H1 (cell line): ENCODE measurements around the gene POU2F1. TPM values are rescaled to one million over a fixed set of nuclear protein-coding genes. Genes with fewer than 3 reads are reported as not detected.

ENCODE experiments used
- CTCF ChIA-PET: fragments of 300-600 bp; sonication (Branson Sonifier 250); formaldehyde crosslinking; loops from one replicate; lab custom pipeline; 2021; ENCODE audit not compliant: partially characterized antibody; lab: Charles Lee
- POLR2A ChIA-PET: fragments of 300-600 bp; sonication (Branson Sonifier 250); formaldehyde crosslinking; loops from one replicate; lab custom pipeline; 2021; ENCODE audit warnings: inconsistent platforms; ENCODE audit not compliant: partially characterized antibody; lab: Charles Lee
- DNase-seq, 2 experiments: peaks; one replicate each; pipeline versions ENCODE4 v3.0.0 to v3.0.0-alpha.2; 2010 to 2022; ENCODE audit warnings: low spot score in 2 of 2, low read depth in 1 of 2, mixed read lengths in 1 of 2
- FAIRE-seq: peaks from 2 replicates; lab custom pipeline; 2011; peaks lifted over from hg19 to GRCh38; lab: Jason Lieb, UNC
- H2AFZ ChIP-seq: 2 replicates; pipeline ENCODE4 v1.8.1; 2012; ENCODE audit warnings: low read length, inconsistent platforms
- H2AK5ac ChIP-seq: 2 replicates; pipeline ENCODE4 v1.6.1; 2013; ENCODE audit warnings: low read depth, low read length
- H2BK120ac ChIP-seq: replicated peaks from 2 replicates; pipeline ENCODE3; 2013; ENCODE audit warnings: low read depth, low read length, inconsistent platforms
- H2BK12ac ChIP-seq: 2 replicates; pipeline ENCODE4 v1.6.1; 2013; ENCODE audit warnings: low read depth, low read length
- H2BK15ac ChIP-seq: 2 replicates; pipeline ENCODE4 v1.6.1; 2013; ENCODE audit warnings: low read length
- H2BK20ac ChIP-seq: 2 replicates; pipeline ENCODE4 v1.6.1; 2013; ENCODE audit warnings: low read length
- H2BK5ac ChIP-seq: 2 replicates; pipeline ENCODE4 v1.6.1; 2013; ENCODE audit warnings: low read depth, low read length
- H3K14ac ChIP-seq: 2 replicates; pipeline ENCODE4 v1.6.1; 2013; ENCODE audit warnings: inconsistent platforms; ENCODE audit not compliant: insufficient read length
- H3K18ac ChIP-seq: 2 replicates; pipeline ENCODE4 v1.6.1; 2013; ENCODE audit warnings: low read length; ENCODE audit errors: extremely low read depth
- H3K23ac ChIP-seq: 2 replicates; pipeline ENCODE4 v1.6.1; 2013; ENCODE audit warnings: inconsistent platforms; ENCODE audit not compliant: insufficient read length
- H3K23me2 ChIP-seq: 2 replicates; pipeline ENCODE4 v1.6.1; 2013; ENCODE audit warnings: low read depth, low read length
- H3K27ac ChIP-seq: 2 replicates; pipeline ENCODE4 v1.6.1; 2011; ENCODE audit warnings: low read depth, low read length, inconsistent platforms
- H3K27me3 ChIP-seq, 4 experiments: replicated peaks in 1 of 4; 1 replicate in 1 of 4; 2 replicates in 3 of 4; pipeline versions ENCODE4 v1.6.1 to v1.8.1; 2011 to 2013; ENCODE audit warnings: low read length in 3 of 4, mild to moderate bottlenecking in 3 of 4, inconsistent platforms in 2 of 4, mixed read lengths in 2 of 4, moderate library complexity in 1 of 4; ENCODE audit not compliant: control insufficient read depth in 3 of 4, insufficient read depth in 3 of 4; ENCODE audit errors: extremely low read depth in 1 of 4
- H3K36me3 ChIP-seq, 4 experiments: 2 replicates each; pipeline versions ENCODE4 v1.6.1 to v1.8.1; 2011 to 2013; ENCODE audit warnings: mild to moderate bottlenecking in 4 of 4, low read length in 3 of 4, moderate library complexity in 2 of 4, control low read depth in 1 of 4, inconsistent platforms in 1 of 4; ENCODE audit not compliant: insufficient read depth in 4 of 4, control insufficient read depth in 2 of 4
- H3K4ac ChIP-seq: replicated peaks from 2 replicates; pipeline ENCODE3; 2013; ENCODE audit warnings: low read length, low read depth, mixed read lengths, inconsistent platforms; ENCODE audit not compliant: insufficient read length
- H3K4me1 ChIP-seq, 4 experiments: replicated peaks in 1 of 4; 1 replicate in 1 of 4; 2 replicates in 3 of 4; pipeline versions ENCODE4 v1.6.1 to v1.8.1; 2011 to 2013; ENCODE audit warnings: low read length in 3 of 4, inconsistent platforms in 2 of 4, mixed read lengths in 1 of 4; ENCODE audit not compliant: insufficient read depth in 4 of 4, control insufficient read depth in 3 of 4
- H3K4me2 ChIP-seq, 2 experiments: 2 replicates each; pipeline versions ENCODE4 v1.6.1 to v1.8.1; 2011 to 2013; ENCODE audit warnings: low read depth in 2 of 2, low read length in 2 of 2, control low read depth in 1 of 2, inconsistent platforms in 1 of 2, mild to moderate bottlenecking in 1 of 2; ENCODE audit not compliant: insufficient read depth in 1 of 2
- H3K4me3 ChIP-seq, 4 experiments: fragments of 200-600, 300-600 bp in 1 of 4; sonication (generic), shearing (Covaris generic), sonication (Bioruptor Twin) in 1 of 4; 2 replicates each; pipeline versions ENCODE4 v1.5.1 to v1.8.1; 2011 to 2016; ENCODE audit warnings: low read length in 4 of 4, low read depth in 3 of 4, control low read depth in 2 of 4, inconsistent platforms in 2 of 4, mild to moderate bottlenecking in 2 of 4, mixed read lengths in 1 of 4, moderate library complexity in 1 of 4; ENCODE audit not compliant: insufficient read depth in 2 of 4; ENCODE audit errors: extremely low read depth in 1 of 4
- H3K56ac ChIP-seq: replicated peaks from 2 replicates; pipeline ENCODE3; 2013; ENCODE audit warnings: low read depth, mild to moderate bottlenecking, mixed read lengths, low read length, inconsistent platforms; ENCODE audit not compliant: insufficient read length
- H3K79me1 ChIP-seq: 2 replicates; pipeline ENCODE4 v1.6.1; 2013; ENCODE audit warnings: low read depth, low read length, control low read depth
- H3K79me2 ChIP-seq, 2 experiments: 2 replicates each; pipeline versions ENCODE4 v1.6.1 to v1.8.1; 2012 to 2013; ENCODE audit warnings: low read length in 2 of 2, mild to moderate bottlenecking in 2 of 2, inconsistent platforms in 1 of 2; ENCODE audit not compliant: insufficient read depth in 2 of 2, control insufficient read depth in 1 of 2
- H3K9ac ChIP-seq, 4 experiments: replicated peaks in 1 of 4; 1 replicate in 1 of 4; 2 replicates in 3 of 4; pipeline versions ENCODE4 v1.6.1 to v1.8.1; 2011 to 2013; ENCODE audit warnings: low read depth in 3 of 4, low read length in 3 of 4, control low read depth in 2 of 4, mild to moderate bottlenecking in 2 of 4, moderate library complexity in 2 of 4, inconsistent platforms in 1 of 4; ENCODE audit errors: extremely low read depth in 1 of 4
- H3K9me3 ChIP-seq, 2 experiments: 2 replicates each; pipeline versions ENCODE4 v1.6.1 to v1.8.1; 2012 to 2013; ENCODE audit warnings: mild to moderate bottlenecking in 2 of 2, moderate library complexity in 2 of 2, control low read depth in 1 of 2, inconsistent platforms in 1 of 2, low read depth in 1 of 2, low read length in 1 of 2, mixed read lengths in 1 of 2; ENCODE audit not compliant: insufficient read depth in 2 of 2
- H4K20me1 ChIP-seq, 2 experiments: replicated peaks in 1 of 2; 2 replicates each; pipeline versions ENCODE3 to v1.8.1; 2011 to 2013; ENCODE audit warnings: inconsistent platforms in 2 of 2, low read length in 2 of 2, mild to moderate bottlenecking in 1 of 2; ENCODE audit not compliant: insufficient read depth in 2 of 2, control insufficient read depth in 1 of 2
- H4K5ac ChIP-seq: 2 replicates; pipeline ENCODE4 v1.6.1; 2013; ENCODE audit warnings: low read length, low read depth, mixed read lengths, inconsistent platforms; ENCODE audit not compliant: insufficient read length
- H4K8ac ChIP-seq: 2 replicates; pipeline ENCODE4 v1.8.0; 2013; ENCODE audit warnings: mild to moderate bottlenecking, moderate library complexity, low read length, inconsistent platforms; ENCODE audit not compliant: insufficient read depth; ENCODE audit errors: extremely low read depth
- H4K91ac ChIP-seq: replicated peaks from 2 replicates; pipeline ENCODE3; 2013; ENCODE audit warnings: low read length, mixed read lengths, inconsistent platforms; ENCODE audit not compliant: insufficient read length
- EP300 ChIP-seq, 2 experiments: IDR thresholded peaks; 1 replicate in 1 of 2; 2 replicates in 1 of 2; pipeline ENCODE4 v1.6.1; 2011 to 2012; ENCODE audit warnings: low read depth in 2 of 2, low read length in 2 of 2, mild to moderate bottlenecking in 2 of 2, borderline replicate concordance in 1 of 2, inconsistent platforms in 1 of 2, moderate library complexity in 1 of 2
- SIX5 ChIP-seq: IDR thresholded peaks from 2 replicates; pipeline ENCODE4 v1.6.1; 2011; ENCODE audit warnings: mild to moderate bottlenecking, low read depth, low read length
- WGBS, 2 experiments: shearing (Covaris generic) in 1 of 2; methylation state at CpG; one replicate each; pipeline versions ENCODE4 v1.1.6 to v1.1.7; 2013 to 2015; ENCODE audit warnings: low lambda C conversion rate in 2 of 2, mixed read lengths in 2 of 2, inconsistent platforms in 1 of 2, low coverage in 1 of 2, missing lambda C conversion rate in 1 of 2; ENCODE audit not compliant: insufficient replicate concordance in 2 of 2, insufficient coverage in 1 of 2, insufficient read length in 1 of 2; ENCODE audit errors: extremely low coverage in 1 of 2, missing lambda C conversion rate in 1 of 2; 5-methylcytosine and 5-hydroxymethylcytosine counted together
- polyA plus RNA-seq, 7 experiments: library from polyadenylated mRNA; depleted of rRNA in 3 of 7; stranded (reverse) in 5 of 7; unstranded in 2 of 7; fragments of >200 nt in 5 of 7; fragments of 200-250 nt in 2 of 7; gene quantifications; 1 replicate in 5 of 7; 2 replicates in 1 of 7; 4 replicates in 1 of 7; pipeline versions ENCODE4 v1.2.1 to v1.2.3, GENCODE V29; 2011 to 2013; ENCODE audit warnings: missing spikeins in 2 of 7, mixed read lengths in 2 of 7
- total RNA-seq: library from RNA; stranded (reverse); fragmentation: NEBNext Ultra II Directional; extraction: Animal tissue kit (Norgen Biotek cat#: 25700); gene quantifications from 2 replicates; pipeline ENCODE4 v1.2.1, GENCODE V29; 2021

Gene POU2F1
- total and polyA plus RNA-seq, 2 of the 8 experiments (the other 6 are each of a cell fraction or from before 2014, with no cell fraction given), result 37.0 to 57.2 TPM

- Histone ChIP-seq H4K20me1 (peaks cover 1 to 5% of the 10 kb centered on the region in 2 experiments), H3K56ac (no peak overlapping the region), H3K79me2 (peaks cover 12 to 100% of the 10 kb centered on the region in 2 experiments; a peak in 3 of 4 replicates), H4K5ac (no peak overlapping the region), H2BK120ac (no peak overlapping the region), H3K14ac (no peak overlapping the region), H3K79me1 (peaks cover 9% of the 10 kb centered on the region), H2BK15ac (no peak overlapping the region), H2AFZ (no peak overlapping the region), H3K4me1 (peaks cover 0 to 11% (median 8%) of the 10 kb centered on the region in 4 experiments; a peak in 5 of 7 replicates), H2BK5ac (no peak overlapping the region), H3K9ac (no peak overlapping the region), H3K4me3 (no peak overlapping the region), H2BK12ac (no peak overlapping the region), H3K23me2 (no peaks in the 10 kb centered on the region), H2AK5ac (no peak overlapping the region), H3K9me3 (no peaks in the 10 kb centered on the region), H3K18ac (no peak overlapping the region), H3K4ac (no peak overlapping the region), H3K23ac (no peak overlapping the region), H3K27me3 (no peaks in the 10 kb centered on the region), H2BK20ac (no peak overlapping the region), H3K36me3 (no peaks in the 10 kb centered on the region; a peak in 1 of 8 replicates), H3K27ac (no peak overlapping the region), H3K4me2 (no peak overlapping the region), H4K8ac (no peak overlapping the region), H4K91ac (no peak overlapping the region)
- CTCF ChIA-PET, result interaction anchor here (0.9 to 1.7 kb wide), 3 partner anchors 9 to 207 kb away, joined by 3 to 5 read pairs (median 4); no protein-coding TSS in a partner anchor
- TF ChIP-seq EP300 (IDR thresholded peaks at IDR 0.05; ENCODE audit: borderline replicate concordance in 1 of 2, low read depth in 2 of 2, low read length in 2 of 2) (no peak), SIX5 (no peak)
- DNase-seq (no peak), FAIRE-seq (no peak)
- POLR2A ChIA-PET, result no interaction called here
- 76% methylated on average over 1 of the region's 1 CpG; no CpG with 5 or more reads in 1 of the 2 experiments for WGBS, 2 experiments
Measured at GRCh38 chr1:167274061-167274460, 53.4 kb downstream of the POU2F1 start.
